Parathyroid adenoma (tissue), 2 donors: Measurements from ENCODE around the gene CRB1.

Experiments used
- H2AFZ ChIP-seq: fragments of 300-600 bp; sonication (generic); one replicate; pipeline ENCODE4 v1.7.0; 2017; ENCODE audit warnings: antibody characterized with exemption, mild to moderate bottlenecking
- H3K27ac ChIP-seq: fragments of 300-600 bp; sonication (generic); one replicate; pipeline ENCODE4 v1.7.0; 2017
- H3K27me3 ChIP-seq: fragments of 300-600 bp; sonication (generic); one replicate; pipeline ENCODE4 v1.7.0; 2017; ENCODE audit warnings: low read length; ENCODE audit not compliant: control insufficient read depth, insufficient read depth
- H3K36me3 ChIP-seq: fragments of 300-600 bp; sonication (generic); one replicate; pipeline ENCODE4 v1.7.0; 2017; ENCODE audit warnings: low read length; ENCODE audit not compliant: control insufficient read depth, insufficient read depth
- H3K4me1 ChIP-seq: fragments of 300-600 bp; sonication (generic); one replicate; pipeline ENCODE4 v1.7.0; 2017; ENCODE audit warnings: control low read depth
- H3K4me2 ChIP-seq: fragments of 300-600 bp; sonication (generic); one replicate; pipeline ENCODE4 v1.7.0; 2017; ENCODE audit warnings: low read length
- H3K4me3 ChIP-seq: fragments of 300-600 bp; sonication (generic); one replicate; pipeline ENCODE4 v1.7.0; 2017; ENCODE audit warnings: low read depth, low read length
- H3K79me2 ChIP-seq: fragments of 300-600 bp; sonication (generic); one replicate; pipeline ENCODE4 v1.7.0; 2017; ENCODE audit warnings: control low read depth
- H3K9ac ChIP-seq: fragments of 300-600 bp; sonication (generic); one replicate; pipeline ENCODE4 v1.7.0; 2017; ENCODE audit warnings: mild to moderate bottlenecking
- H3K9me3 ChIP-seq: fragments of 300-600 bp; sonication (generic); one replicate; pipeline ENCODE4 v1.7.0; 2017; ENCODE audit warnings: low read length; ENCODE audit not compliant: control insufficient read depth
- CTCF ChIP-seq: fragments of 300-600 bp; sonication (generic); IDR thresholded peaks from one replicate; pipeline ENCODE4 v1.7.0; 2017; ENCODE audit warnings: antibody characterized with exemption, mild to moderate bottlenecking
- donor health status: primary hyperparathyroidism.

CRB1 gene

GRCh38 chr1:197435224-197435623, 167.2 kb downstream of the CRB1 start:
- no peaks in the 10 kb centered on the region for H3K36me3 ChIP-seq
- H3K4me2 ChIP-seq = no peak overlapping the region
- H3K79me2 ChIP-seq = no peaks in the 10 kb centered on the region
- no peak overlapping the region for H2AFZ ChIP-seq
- no peaks in the 10 kb centered on the region for H3K9me3 ChIP-seq
- TF ChIP-seq CTCF = no peak
- no peak overlapping the region for H3K4me3 ChIP-seq
- no peaks in the 10 kb centered on the region for H3K27me3 ChIP-seq
- no peaks in the 10 kb centered on the region for H3K4me1 ChIP-seq
- no peak overlapping the region for H3K27ac ChIP-seq
- H3K9ac ChIP-seq = no peak overlapping the region

- Histone ChIP-seq H3K4me3 (no peak overlapping the region), H3K27me3 (no peaks in the 10 kb centered on the region), H3K9ac (no peak overlapping the region), H3K79me2 (no peaks in the 10 kb centered on the region), H3K4me1 (no peaks in the 10 kb centered on the region), H3K4me2 (no peak overlapping the region), H3K9me3 (no peaks in the 10 kb centered on the region), H2AFZ (no peak overlapping the region), H3K27ac (no peak overlapping the region), H3K36me3 (no peaks in the 10 kb centered on the region)
- no peak for TF ChIP-seq CTCF
Observed at GRCh38 chr1:197437601-197438000, 169.5 kb downstream of the CRB1 start.

GRCh38 chr1:197438010-197438790, 170.1 kb downstream of the CRB1 start:
- Histone ChIP-seq H3K27ac (no peak overlapping the region), H3K4me1 (no peaks in the 10 kb centered on the region), H3K9ac (no peak overlapping the region), H3K36me3 (no peaks in the 10 kb centered on the region), H2AFZ (no peak overlapping the region), H3K27me3 (no peaks in the 10 kb centered on the region), H3K9me3 (no peaks in the 10 kb centered on the region), H3K79me2 (no peaks in the 10 kb centered on the region), H3K4me3 (no peak overlapping the region), H3K4me2 (no peak overlapping the region)
- no peak for TF ChIP-seq CTCF

GRCh38 chr1:197439708-197440280, 171.7 kb downstream of the CRB1 start:
- Histone ChIP-seq H3K27ac (no peak overlapping the region), H3K36me3 (no peaks in the 10 kb centered on the region), H3K4me1 (no peaks in the 10 kb centered on the region), H3K9me3 (no peaks in the 10 kb centered on the region), H3K9ac (no peak overlapping the region), H3K4me3 (no peak overlapping the region), H2AFZ (no peak overlapping the region), H3K79me2 (no peaks in the 10 kb centered on the region), H3K27me3 (no peaks in the 10 kb centered on the region), H3K4me2 (no peak overlapping the region)
- TF ChIP-seq CTCF = no peak

GRCh38 chr1:197440715-197441114, 172.7 kb downstream of the CRB1 start:
- H3K27ac ChIP-seq = no peak overlapping the region
- no peak for TF ChIP-seq CTCF

More at GRCh38 chr1:197440715-197441114, 172.7 kb downstream of the CRB1 start:
- H3K9ac ChIP-seq = no peak overlapping the region
- no peaks in the 10 kb centered on the region for H3K4me1 ChIP-seq
- H3K9me3 ChIP-seq = no peaks in the 10 kb centered on the region
- H2AFZ ChIP-seq = no peak overlapping the region
- H3K79me2 ChIP-seq = no peaks in the 10 kb centered on the region
- H3K36me3 ChIP-seq = no peaks in the 10 kb centered on the region
- no peak overlapping the region for H3K4me3 ChIP-seq
- no peak overlapping the region for H3K4me2 ChIP-seq
- no peaks in the 10 kb centered on the region for H3K27me3 ChIP-seq
